GM12801 (cell line): ENCODE data around the gene OTUD6A.

Experiments
- TF ChIP-seq, protein P1 (sequence below): IDR thresholded peaks from one replicate; pipeline ENCODE4 v1.5.1; 2011; ENCODE audit warnings: control low read depth; ENCODE audit not compliant: insufficient read length; ENCODE audit errors: extremely low read depth

The OTUD6A gene, protein sequence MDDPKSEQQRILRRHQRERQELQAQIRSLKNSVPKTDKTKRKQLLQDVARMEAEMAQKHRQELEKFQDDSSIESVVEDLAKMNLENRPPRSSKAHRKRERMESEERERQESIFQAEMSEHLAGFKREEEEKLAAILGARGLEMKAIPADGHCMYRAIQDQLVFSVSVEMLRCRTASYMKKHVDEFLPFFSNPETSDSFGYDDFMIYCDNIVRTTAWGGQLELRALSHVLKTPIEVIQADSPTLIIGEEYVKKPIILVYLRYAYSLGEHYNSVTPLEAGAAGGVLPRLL

DNA sequence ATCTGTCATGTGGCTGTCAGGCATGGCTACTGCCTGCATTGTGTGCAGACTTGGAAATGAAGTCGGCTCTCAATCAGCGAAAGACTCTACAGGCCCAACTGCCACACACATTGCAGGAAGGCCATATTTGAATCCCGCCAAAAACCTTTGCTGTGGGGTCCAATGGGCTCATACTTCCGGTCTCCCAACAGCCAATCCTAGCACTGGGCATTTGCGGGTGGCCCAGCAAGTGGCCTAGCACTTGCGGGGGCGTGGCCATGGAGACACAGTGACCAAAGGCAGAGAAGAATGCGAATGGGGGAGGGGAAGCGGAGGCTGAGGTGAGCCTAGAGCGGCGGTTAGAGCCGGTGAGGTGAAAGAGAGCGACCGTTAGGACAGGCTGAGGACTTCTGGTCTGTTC, at the start of gene OTUD6A:
TSS of gene OTUD6A (plus strand) at position 382 of the 400 bp plus-strand sequence. CDS start 68 bp downstream, outside the sequence.
- TF ChIP-seq, protein P1, sequence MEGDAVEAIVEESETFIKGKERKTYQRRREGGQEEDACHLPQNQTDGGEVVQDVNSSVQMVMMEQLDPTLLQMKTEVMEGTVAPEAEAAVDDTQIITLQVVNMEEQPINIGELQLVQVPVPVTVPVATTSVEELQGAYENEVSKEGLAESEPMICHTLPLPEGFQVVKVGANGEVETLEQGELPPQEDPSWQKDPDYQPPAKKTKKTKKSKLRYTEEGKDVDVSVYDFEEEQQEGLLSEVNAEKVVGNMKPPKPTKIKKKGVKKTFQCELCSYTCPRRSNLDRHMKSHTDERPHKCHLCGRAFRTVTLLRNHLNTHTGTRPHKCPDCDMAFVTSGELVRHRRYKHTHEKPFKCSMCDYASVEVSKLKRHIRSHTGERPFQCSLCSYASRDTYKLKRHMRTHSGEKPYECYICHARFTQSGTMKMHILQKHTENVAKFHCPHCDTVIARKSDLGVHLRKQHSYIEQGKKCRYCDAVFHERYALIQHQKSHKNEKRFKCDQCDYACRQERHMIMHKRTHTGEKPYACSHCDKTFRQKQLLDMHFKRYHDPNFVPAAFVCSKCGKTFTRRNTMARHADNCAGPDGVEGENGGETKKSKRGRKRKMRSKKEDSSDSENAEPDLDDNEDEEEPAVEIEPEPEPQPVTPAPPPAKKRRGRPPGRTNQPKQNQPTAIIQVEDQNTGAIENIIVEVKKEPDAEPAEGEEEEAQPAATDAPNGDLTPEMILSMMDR: no peak

DNA sequence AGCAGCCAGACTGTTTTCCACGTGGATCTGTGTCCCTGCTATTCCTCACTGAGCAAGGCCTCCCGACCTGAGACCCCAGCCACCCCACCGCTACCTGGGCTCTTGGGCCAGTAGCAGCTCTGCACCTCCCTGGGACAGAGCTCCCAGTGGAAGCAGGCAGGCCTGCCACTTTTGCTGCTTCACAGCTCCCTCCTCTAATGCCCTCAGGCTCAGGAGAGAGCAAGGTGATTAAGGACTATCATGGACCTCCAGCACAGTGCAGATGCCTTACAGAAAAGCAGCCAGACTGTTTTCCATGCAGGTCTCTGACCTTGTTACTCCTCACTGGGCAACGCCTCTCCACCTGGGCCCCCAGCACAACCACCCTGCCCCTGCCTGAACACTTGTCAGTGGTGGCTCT, 49.5 kb upstream of the OTUD6A start:
- TF ChIP-seq, protein P1: no peak

DNA sequence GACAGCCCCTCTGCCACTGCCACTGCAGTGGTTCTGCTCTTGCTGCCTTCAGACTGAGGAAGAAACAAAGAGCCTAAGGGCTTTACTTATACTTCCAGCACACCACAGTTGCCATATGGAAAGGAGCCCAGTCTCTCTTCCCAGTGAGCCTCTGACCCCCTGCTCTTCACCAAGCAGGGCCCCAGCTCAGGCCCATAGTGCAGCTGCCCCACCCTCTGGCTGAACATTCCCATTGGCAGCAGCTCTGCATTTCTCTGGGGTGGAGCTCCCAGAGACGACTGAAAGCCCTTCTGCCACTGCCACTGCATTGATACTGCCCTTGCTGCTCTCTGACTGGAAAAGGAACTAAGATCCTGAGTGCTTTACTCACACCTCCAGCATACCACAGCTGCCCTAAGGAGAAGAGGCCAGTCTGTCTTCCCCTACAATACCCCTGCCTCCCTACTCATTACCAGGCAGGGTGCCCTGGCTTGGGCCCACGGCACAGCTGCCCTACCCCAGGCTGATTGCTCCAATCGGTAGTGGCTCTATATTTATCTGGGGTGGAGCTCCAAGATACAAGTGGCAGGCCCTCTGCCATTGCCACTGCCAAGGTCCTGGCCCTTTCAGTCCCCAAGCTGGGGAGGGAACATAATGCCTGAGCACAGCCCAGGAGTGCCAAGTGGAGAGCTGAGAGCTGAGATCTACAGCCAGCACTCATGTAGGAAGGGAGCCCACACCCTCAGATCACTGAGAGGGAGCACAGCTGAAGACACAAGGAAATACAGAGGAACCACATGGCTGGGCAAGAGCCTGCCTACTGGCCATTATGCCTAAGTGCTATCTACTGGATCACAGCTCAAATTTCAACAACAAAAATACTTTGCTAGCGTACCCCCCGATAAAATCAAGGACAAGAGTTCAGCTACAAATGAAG, 48.5 kb upstream of the OTUD6A start:
- TF ChIP-seq, protein P1: no peak

DNA sequence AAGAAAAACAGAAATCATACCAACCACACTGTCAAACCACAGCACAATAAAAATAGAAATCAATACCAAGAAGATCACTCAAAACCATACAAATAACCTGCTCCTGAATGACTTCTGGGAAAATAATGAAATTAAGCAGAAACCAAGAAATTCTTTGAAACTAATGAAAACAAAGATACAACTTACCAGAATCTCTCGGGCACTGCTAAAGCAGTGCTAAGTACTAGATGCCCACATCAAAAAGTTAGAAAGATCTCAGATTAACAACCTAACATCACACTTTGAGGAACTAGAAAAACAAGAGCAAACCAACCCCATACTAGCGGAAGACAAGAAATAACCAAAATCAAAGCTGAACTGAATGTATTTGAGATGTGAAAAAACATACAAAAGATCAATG, 45.7 kb upstream of the OTUD6A start:
- TF ChIP-seq, protein P1: no peak

DNA sequence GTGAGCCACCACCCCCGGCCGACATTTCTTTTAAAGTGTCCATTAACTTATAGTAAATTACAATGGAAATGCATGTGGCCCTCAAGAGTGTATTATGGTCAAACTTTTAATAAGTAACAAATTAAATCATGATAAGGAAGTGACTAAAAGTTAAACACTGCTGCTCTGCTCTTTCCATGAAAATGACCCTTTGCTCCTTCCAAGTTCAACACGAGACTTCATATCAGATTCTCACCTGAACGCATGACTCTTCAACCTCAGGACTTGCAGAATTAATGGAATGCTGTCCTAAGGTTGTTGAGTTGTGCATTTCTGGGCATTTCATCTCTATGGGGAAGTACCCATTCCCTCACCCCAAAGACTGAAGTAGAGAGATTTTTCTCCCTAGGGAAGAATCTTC, 39.6 kb upstream of the OTUD6A start:
- TF ChIP-seq, protein P1: no peak

DNA sequence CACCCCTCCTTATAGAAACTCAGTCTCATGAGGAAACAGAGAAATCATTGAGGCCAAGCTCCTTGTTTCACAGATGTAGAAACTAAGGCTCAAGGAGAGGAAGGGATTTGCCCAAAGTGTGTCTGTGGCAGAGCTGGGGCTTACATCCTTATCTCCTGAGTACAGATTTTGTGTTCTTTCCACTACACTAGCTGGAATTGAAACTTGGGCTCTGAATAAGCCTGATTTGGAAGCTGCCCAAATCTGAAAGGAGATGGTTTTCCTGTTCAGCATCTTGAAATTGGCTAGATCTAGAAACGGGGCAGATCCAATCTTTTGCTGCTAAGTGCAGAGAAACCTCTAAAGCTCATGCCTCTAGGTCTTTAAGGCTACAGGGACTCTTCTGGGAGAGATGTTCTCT, 36.8 kb upstream of the OTUD6A start:
- TF ChIP-seq, protein P1: no peak

DNA sequence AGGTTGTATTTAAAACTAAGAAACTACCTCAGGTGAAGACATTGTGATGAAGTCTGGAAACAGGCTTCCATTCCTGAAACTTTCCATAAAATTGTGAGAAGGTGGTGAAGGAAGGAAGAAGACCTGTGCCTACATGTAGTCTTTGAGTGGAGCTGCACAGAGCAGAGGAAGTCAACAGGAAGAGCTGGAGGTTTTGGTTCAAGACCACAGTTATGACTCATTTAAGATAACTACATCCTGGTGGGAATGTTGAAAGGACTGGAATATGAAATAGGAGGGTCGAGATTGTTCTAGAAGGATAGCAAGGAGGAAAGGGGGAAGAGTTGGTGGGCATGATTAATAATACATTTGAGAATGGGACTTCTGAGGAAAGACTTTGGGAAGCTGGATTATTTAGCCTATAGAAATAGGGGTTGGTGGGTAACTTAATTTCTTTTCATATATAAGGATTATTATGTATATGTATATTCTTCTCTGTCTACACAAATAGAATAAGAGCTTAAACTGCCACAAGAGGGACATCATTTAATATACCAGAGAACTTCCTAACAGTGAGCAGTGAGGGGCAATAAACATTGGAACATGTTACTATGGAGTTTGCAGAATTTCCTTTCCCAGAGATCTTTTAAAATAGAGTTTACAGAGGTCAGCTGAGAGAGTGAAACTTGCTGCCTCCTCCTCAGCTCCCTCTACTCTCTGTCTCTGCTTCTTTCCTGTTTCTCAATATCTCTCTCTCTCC, 36.0 kb upstream of the OTUD6A start:
- TF ChIP-seq, protein P1: no peak
